ENCODE results near the gene LIMS2.

LIMS2 gene

GRCh38 chr2:127639111-127639474 lies 36.2 kb downstream of the LIMS2 start:
- H3K9me3 ChIP-seq (ENCODE audit: control insufficient read depth in 1 of 2, low read length in 2 of 2): no peaks in the 10 kb centered on the region
- H3K4me3 ChIP-seq (ENCODE audit: low read depth in 1 of 2, low read length in 2 of 2): no peak overlapping the region
- peaks cover 4 to 27% of the 10 kb centered on the region in 2 donors for H3K36me3 ChIP-seq (ENCODE audit: control insufficient read depth in 1 of 2, insufficient read depth in 2 of 2, low read length in 2 of 2)
- no peaks in the 10 kb centered on the region for H3K27me3 ChIP-seq (ENCODE audit: low read depth, low read length)
- H3K27ac ChIP-seq (ENCODE audit: low read length): no peak overlapping the region
- H3K4me1 ChIP-seq (ENCODE audit: control insufficient read depth in 1 of 2, insufficient read depth in 2 of 2, low read length in 2 of 2): peaks cover 5 to 61% of the 10 kb centered on the region in 2 donors

GRCh38 chr2:127638361-127639110 lies 36.8 kb downstream of the LIMS2 start:
- H3K9me3 ChIP-seq (ENCODE audit: control insufficient read depth in 1 of 2, low read length in 2 of 2): no peaks in the 10 kb centered on the region
- no peak overlapping the region for H3K4me3 ChIP-seq (ENCODE audit: low read depth in 1 of 2, low read length in 2 of 2)
- peak overlapping the region; percentile 56 for H3K27ac ChIP-seq (ENCODE audit: low read length)
- no peaks in the 10 kb centered on the region for H3K27me3 ChIP-seq (ENCODE audit: low read depth, low read length)
- peaks cover 4 to 27% of the 10 kb centered on the region in 2 donors for H3K36me3 ChIP-seq (ENCODE audit: control insufficient read depth in 1 of 2, insufficient read depth in 2 of 2, low read length in 2 of 2)
- H3K4me1 ChIP-seq (ENCODE audit: control insufficient read depth in 1 of 2, insufficient read depth in 2 of 2, low read length in 2 of 2): peaks cover 5 to 61% of the 10 kb centered on the region in 2 donors

- H3K4me1 ChIP-seq (ENCODE audit: control insufficient read depth in 1 of 2, insufficient read depth in 2 of 2, low read length in 2 of 2): peaks cover 5 to 62% of the 10 kb centered on the region in 2 donors
- no peak overlapping the region for H3K4me3 ChIP-seq (ENCODE audit: low read depth in 1 of 2, low read length in 2 of 2)
- no peaks in the 10 kb centered on the region for H3K9me3 ChIP-seq (ENCODE audit: control insufficient read depth in 1 of 2, low read length in 2 of 2)
- H3K27ac ChIP-seq (ENCODE audit: low read length): peak overlapping the region; percentile 56
- H3K27me3 ChIP-seq (ENCODE audit: low read depth, low read length): no peaks in the 10 kb centered on the region
- peaks cover 4 to 27% of the 10 kb centered on the region in 2 donors for H3K36me3 ChIP-seq (ENCODE audit: control insufficient read depth in 1 of 2, insufficient read depth in 2 of 2, low read length in 2 of 2)
Observed at GRCh38 chr2:127637725-127638252, 37.5 kb downstream of the LIMS2 start.

- Histone ChIP-seq H3K27me3 (ENCODE audit: low read depth, low read length) (no peaks in the 10 kb centered on the region), H3K4me3 (ENCODE audit: low read depth in 1 of 2, low read length in 2 of 2) (no peak overlapping the region), H3K4me1 (ENCODE audit: control insufficient read depth in 1 of 2, insufficient read depth in 2 of 2, low read length in 2 of 2) (peaks cover 5 to 60% of the 10 kb centered on the region in 2 donors), H3K27ac (ENCODE audit: low read length) (no peak overlapping the region), H3K36me3 (ENCODE audit: control insufficient read depth in 1 of 2, insufficient read depth in 2 of 2, low read length in 2 of 2) (peaks cover 4 to 24% of the 10 kb centered on the region in 2 donors), H3K9me3 (ENCODE audit: control insufficient read depth in 1 of 2, low read length in 2 of 2) (no peaks in the 10 kb centered on the region)
Observed at GRCh38 chr2:127637236-127637630, 38.1 kb downstream of the LIMS2 start.

GRCh38 chr2:127636248-127637235 lies 38.8 kb downstream of the LIMS2 start:
- no peak overlapping the region for H3K4me3 ChIP-seq (ENCODE audit: low read depth in 1 of 2, low read length in 2 of 2)
- no peak overlapping the region for H3K27ac ChIP-seq (ENCODE audit: low read length)
- peaks cover 4 to 24% of the 10 kb centered on the region in 2 donors for H3K36me3 ChIP-seq (ENCODE audit: control insufficient read depth in 1 of 2, insufficient read depth in 2 of 2, low read length in 2 of 2)
- no peaks in the 10 kb centered on the region for H3K27me3 ChIP-seq (ENCODE audit: low read depth, low read length)
- peaks cover 5 to 66% of the 10 kb centered on the region in 2 donors for H3K4me1 ChIP-seq (ENCODE audit: control insufficient read depth in 1 of 2, insufficient read depth in 2 of 2, low read length in 2 of 2)
- no peaks in the 10 kb centered on the region for H3K9me3 ChIP-seq (ENCODE audit: control insufficient read depth in 1 of 2, low read length in 2 of 2)

GRCh38 chr2:127635380-127636237 lies 39.7 kb downstream of the LIMS2 start:
- H3K27ac ChIP-seq (ENCODE audit: low read length): no peak overlapping the region
- H3K4me3 ChIP-seq (ENCODE audit: low read depth in 1 of 2, low read length in 2 of 2): no peak overlapping the region
- H3K27me3 ChIP-seq (ENCODE audit: low read depth, low read length): no peaks in the 10 kb centered on the region
- peaks cover 5 to 64% of the 10 kb centered on the region in 2 donors for H3K4me1 ChIP-seq (ENCODE audit: control insufficient read depth in 1 of 2, insufficient read depth in 2 of 2, low read length in 2 of 2)
- H3K9me3 ChIP-seq (ENCODE audit: control insufficient read depth in 1 of 2, low read length in 2 of 2): no peaks in the 10 kb centered on the region
- peaks cover 4 to 20% of the 10 kb centered on the region in 2 donors for H3K36me3 ChIP-seq (ENCODE audit: control insufficient read depth in 1 of 2, insufficient read depth in 2 of 2, low read length in 2 of 2)

- peaks cover 3 to 14% of the 10 kb centered on the region in 2 donors for H3K36me3 ChIP-seq (ENCODE audit: control insufficient read depth in 1 of 2, insufficient read depth in 2 of 2, low read length in 2 of 2)
- no peak overlapping the region for H3K4me3 ChIP-seq (ENCODE audit: low read depth in 1 of 2, low read length in 2 of 2)
- H3K4me1 ChIP-seq (ENCODE audit: control insufficient read depth in 1 of 2, insufficient read depth in 2 of 2, low read length in 2 of 2): peaks cover 5 to 59% of the 10 kb centered on the region in 2 donors
- no peaks in the 10 kb centered on the region for H3K9me3 ChIP-seq (ENCODE audit: control insufficient read depth in 1 of 2, low read length in 2 of 2)
- no peaks in the 10 kb centered on the region for H3K27me3 ChIP-seq (ENCODE audit: low read depth, low read length)
- H3K27ac ChIP-seq (ENCODE audit: low read length): no peak overlapping the region
Observed at GRCh38 chr2:127634626-127635379, 40.5 kb downstream of the LIMS2 start.

GRCh38 chr2:127634066-127634617 lies 41.2 kb downstream of the LIMS2 start:
- Histone ChIP-seq H3K9me3 (ENCODE audit: control insufficient read depth in 1 of 2, low read length in 2 of 2) (no peaks in the 10 kb centered on the region), H3K27ac (ENCODE audit: low read length) (no peak overlapping the region), H3K4me1 (ENCODE audit: control insufficient read depth in 1 of 2, insufficient read depth in 2 of 2, low read length in 2 of 2) (peaks cover 5 to 59% of the 10 kb centered on the region in 2 donors), H3K36me3 (ENCODE audit: control insufficient read depth in 1 of 2, insufficient read depth in 2 of 2, low read length in 2 of 2) (peaks cover 0 to 7% of the 10 kb centered on the region in 2 donors), H3K27me3 (ENCODE audit: low read depth, low read length) (no peaks in the 10 kb centered on the region), H3K4me3 (ENCODE audit: low read depth in 1 of 2, low read length in 2 of 2) (no peak overlapping the region)

GRCh38 chr2:127633556-127634065 lies 41.7 kb downstream of the LIMS2 start:
- Histone ChIP-seq H3K4me1 (ENCODE audit: control insufficient read depth in 1 of 2, insufficient read depth in 2 of 2, low read length in 2 of 2) (peaks cover 5 to 55% of the 10 kb centered on the region in 2 donors), H3K27me3 (ENCODE audit: low read depth, low read length) (no peaks in the 10 kb centered on the region), H3K36me3 (ENCODE audit: control insufficient read depth in 1 of 2, insufficient read depth in 2 of 2, low read length in 2 of 2) (peaks cover 0 to 2% of the 10 kb centered on the region in 2 donors), H3K4me3 (ENCODE audit: low read depth in 1 of 2, low read length in 2 of 2) (no peak overlapping the region), H3K27ac (ENCODE audit: low read length) (no peak overlapping the region), H3K9me3 (ENCODE audit: control insufficient read depth in 1 of 2, low read length in 2 of 2) (no peaks in the 10 kb centered on the region)

All from muscle layer of duodenum (tissue), 2 donors.